HG03342 (cell line): ENCODE measurements around the gene UBE2R2.

Source experiments
- ATAC-seq: cut with Tn5 transposase; IDR thresholded peaks from one replicate; pipeline ENCODE4 v1.9.1; 2021; ENCODE audit warnings: mild to moderate bottlenecking, moderate library complexity; ENCODE audit not compliant: unreplicated experiment

UBE2R2 gene

DNA sequence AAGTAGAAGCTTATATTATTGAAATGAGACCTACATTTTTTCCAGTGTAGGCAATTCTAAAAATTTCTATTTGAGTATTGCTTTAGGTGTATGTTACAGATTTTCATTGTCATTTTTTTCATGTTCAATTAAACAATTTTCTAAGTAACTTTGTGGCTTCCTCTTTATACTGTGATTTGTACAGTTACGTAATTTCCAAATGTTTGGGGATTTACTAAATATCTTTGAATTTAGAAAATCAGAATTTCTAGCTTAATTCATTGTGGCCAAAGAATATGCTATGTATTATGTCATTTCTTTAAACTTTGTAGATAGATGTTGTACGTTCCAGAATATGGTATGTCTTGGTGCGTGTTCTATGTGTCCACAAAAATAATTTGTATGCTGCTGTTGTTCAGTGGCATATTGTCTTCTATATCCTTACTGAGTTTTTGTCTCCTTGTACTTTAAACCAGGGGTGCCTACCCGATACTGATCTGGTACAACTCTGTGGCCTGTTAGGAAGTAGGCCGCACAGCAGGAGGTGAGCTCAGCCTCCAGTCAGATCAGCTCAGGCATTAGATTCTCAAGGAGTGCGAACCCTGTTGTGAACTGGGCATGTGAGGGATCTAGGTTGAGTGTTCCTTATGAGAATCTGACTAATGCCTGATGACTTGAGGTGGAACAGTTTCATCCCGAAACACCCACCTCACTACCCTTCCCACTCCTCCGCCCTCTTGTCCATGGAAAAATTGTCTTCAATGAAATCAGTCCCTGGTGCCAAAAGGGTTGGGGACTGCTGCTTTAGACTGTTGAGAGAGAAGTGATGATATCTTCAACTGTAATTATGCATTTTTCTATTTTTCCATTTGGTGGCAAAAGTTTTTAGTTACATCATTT is 63.5 kb downstream of the UBE2R2 start:
- ATAC-seq, result no peak

DNA sequence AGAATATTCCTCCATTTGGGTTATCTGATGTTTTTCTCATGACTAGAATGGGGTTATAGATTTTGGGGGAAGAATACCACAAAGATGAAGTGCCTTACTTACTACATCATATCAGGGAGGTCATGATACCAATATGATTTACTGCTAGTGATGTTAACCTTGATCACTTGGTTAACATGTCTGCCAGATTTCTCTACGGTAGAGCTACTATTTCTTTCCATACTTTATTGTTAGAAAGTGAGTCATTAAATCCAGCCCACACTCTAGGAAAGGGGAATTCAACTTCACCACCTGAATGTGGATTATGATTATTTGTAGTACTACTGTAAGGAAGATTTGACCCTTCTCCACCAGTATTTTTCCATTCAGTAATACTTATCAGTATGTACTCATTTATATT is 64.7 kb downstream of the UBE2R2 start:
- ATAC-seq, result no peak

DNA sequence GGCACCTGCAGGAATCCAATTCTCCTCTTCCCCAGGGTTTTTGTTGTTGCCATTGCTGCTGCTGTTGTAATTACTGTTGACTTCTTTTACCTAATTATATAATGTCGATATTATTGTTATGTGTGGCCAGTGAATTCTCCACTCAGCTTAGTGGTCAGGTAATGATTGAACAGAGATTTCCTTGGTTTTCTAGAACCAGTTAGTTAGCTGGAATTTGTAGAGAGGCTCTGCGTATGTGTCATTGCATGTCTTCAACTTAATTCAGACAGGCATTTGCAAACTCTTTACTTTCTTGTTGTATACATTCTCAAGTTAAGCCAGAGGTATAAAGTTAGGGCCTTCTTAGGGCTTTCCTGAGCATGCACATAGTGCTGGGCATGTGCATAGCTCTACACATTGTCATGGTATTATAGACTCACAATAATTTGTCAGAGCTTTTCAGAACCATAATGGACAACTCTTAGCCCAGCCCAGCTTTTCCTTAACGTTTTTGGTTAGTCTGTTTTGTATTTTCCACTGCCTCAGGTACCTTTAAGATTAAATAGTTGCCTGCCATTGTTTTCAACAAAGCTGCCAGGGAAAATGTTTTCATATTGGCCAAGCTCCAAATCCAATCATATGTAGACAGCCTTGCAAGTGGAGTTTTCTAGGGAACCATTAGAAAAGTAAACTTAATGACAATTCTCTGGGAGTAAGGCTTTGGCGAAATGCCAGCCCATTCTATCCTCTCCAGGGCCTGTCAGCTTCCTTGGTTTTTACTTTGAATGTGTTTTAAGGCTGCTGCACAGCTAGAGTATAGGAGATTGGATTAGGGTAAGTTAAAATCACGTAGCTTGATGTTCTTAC is 68.1 kb downstream of the UBE2R2 start:
- ATAC-seq, result no peak

DNA sequence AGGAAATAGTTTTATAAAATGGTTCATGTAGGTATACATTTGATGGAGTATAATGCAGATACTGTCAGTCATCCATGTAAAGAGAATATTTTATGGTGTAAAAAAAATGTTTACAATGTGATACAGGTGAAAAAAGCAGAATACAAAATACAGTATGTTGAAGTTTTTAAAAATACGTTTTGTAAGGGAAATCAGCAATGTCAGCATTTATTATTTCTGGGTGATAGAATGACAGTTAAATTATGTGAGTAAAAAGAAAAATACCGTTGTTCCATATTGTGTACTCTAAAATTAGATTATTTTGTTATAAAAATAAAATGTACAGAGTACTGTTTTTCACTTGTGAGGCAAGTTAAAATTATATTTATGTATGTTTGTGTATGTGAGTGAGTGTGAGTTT is 69.0 kb downstream of the UBE2R2 start:
- ATAC-seq, result no peak

DNA sequence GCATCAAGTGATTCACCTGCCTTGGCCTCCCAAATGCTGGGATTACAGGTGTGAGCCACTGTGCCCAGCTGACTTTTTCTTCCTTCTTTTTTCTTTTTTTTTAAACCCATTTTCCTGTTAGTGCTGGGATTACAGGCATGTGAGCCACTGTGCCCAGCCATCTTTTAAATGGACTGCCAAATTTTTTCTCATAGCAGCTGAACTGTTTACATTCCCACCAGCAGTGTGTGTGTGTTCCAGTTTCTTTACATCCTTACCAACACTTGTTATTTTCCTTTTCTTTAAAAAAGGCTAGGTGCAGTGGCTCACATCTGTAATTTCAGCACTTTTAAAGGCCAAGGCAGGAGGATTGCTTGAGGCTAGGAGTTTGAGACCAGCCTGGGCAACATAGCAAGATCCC is 76.9 kb downstream of the UBE2R2 start:
- no peak for ATAC-seq

DNA sequence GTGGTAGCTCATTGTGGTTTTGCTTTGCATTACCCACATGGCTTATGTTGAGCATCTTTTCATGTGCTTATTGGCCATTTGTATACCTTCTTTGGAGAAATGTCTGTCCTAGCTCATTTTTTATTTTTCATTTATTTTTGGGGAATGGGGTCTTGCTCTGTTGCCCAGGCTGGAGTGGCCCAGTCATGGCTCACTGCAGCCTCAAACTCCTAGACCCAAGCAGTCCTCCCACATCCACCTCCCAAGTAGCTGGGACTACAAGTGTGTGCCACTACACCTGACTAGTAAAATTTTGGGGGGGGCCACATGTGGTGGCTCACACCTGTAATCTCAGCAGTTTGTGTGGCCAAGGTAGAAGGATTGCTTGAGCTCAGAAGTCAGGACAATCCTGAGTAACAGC is 77.4 kb downstream of the UBE2R2 start:
- no peak for ATAC-seq

DNA sequence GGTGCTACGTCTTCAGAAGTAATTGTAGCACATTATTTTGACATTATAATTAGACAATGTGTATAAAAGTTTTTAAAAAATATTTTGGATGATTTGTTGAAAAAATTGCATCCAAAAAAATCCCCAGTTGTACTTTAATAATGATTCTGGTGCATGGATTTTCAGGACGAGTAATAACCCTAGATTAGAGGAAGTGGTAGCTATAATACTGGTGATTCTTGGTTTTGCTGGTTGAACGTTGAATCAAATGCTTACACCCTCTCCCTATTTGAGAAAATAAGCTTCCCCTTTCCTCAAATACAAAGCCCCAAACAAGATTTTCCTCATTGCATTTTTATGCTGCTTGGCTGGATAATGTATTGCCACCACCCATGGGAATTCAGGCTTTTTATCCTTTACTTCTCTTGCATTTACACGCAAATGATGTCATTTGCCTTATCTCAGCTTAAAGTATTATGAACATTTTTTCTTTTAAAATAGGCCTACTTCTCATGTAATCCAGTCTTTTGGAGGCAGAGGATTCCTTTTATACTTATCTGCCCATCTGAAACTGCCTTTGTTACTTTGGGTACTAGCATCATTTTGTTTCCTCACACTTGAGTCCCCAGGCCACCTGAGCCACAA is 86.3 kb downstream of the UBE2R2 start:
- no peak for ATAC-seq

DNA sequence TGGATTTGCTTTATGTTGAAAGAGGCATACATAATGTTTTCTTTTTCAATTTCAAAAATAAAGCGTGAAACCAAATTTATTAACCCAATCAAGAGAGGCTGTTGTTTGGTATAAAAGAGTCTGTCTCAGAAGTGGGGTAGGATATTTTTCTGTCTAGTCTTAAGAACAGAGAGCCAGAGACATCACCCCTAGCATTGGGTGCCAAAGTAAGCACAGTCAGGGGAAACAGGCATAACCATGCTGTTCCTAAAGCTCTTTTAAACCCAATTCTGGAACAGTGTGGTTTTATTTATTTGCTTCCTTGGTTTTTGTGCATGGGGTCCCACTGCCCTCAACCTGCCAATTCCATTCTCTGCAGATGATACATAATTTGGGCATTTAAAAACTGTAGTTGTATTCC is 88.2 kb downstream of the UBE2R2 start:
- no peak for ATAC-seq

DNA sequence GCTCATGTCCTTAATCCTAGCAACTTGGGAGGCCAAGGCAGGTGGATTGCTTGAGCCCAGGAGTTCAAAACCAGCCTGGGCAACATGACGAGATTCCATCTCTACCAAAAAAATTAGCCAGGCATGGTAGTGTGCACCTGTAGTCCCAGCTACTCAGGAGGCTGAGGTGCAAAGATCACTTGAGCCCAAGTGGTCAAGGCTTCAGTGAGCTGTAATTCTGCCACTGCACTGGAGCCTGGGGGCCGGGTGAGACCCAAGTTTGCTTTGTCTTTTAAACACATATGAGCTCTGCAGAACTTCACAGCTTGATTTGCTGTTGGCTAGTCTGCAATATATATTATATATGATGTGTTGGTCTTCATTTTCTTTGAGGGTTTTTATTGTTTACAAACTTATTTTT is 89.8 kb downstream of the UBE2R2 start:
- ATAC-seq, result no peak

DNA sequence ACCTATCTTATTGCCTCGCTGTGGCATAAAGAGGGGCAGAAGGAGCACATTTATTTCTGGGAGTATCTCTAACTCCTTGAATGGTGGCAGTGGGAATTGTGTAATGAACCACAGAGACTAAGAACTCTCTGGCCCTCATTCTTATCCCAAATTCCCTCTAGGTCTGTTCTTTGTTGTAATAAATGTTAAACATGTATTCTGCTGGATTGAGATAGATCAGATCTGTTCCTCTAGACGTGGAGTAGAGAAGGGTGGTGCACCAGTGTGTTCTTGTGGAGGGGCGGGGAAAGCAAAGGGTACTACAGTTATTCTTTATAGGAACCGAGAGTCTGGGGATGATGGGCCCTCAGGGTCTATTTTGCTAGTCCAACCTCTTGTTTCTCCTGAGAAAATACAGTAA is 90.4 kb downstream of the UBE2R2 start:
- ATAC-seq, result no peak

DNA sequence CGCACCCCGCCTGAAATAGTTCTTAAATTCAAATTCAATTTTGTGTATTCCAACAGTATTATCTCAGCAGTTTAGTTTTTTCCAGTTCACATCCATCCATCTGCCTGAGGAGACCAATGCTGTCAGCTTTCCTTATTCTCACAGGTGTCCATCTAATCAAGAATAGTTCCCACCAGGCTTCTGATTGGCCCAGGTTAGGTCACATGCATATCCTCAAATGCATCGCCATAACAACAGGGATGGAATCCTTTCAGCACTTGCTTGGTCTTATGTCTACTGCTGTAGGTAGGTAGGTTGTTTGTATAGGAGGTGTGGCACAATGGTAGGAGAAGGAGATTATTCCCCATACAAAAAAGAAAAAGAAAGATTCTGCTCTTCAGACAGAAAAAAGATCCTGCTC is 91.2 kb downstream of the UBE2R2 start:
- no peak for ATAC-seq

DNA sequence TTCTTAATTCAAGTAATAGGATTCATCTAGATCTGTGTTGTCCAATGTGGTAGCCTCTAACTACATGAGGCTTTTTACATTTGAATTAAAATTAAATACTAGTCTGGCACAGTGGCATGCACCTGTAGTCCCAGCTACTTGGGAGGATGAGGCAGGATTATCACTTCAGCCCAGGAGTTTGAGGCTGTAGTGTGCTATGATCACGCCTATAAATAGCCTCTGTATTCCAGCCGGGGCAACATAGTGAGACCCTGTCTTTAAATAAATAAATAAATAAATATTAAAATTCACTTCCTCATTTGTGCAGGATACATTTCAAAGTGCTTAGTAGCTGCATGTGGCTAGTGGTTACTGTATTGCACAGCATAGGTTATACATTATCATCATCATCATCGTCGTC is 91.8 kb downstream of the UBE2R2 start:
- no peak for ATAC-seq

DNA sequence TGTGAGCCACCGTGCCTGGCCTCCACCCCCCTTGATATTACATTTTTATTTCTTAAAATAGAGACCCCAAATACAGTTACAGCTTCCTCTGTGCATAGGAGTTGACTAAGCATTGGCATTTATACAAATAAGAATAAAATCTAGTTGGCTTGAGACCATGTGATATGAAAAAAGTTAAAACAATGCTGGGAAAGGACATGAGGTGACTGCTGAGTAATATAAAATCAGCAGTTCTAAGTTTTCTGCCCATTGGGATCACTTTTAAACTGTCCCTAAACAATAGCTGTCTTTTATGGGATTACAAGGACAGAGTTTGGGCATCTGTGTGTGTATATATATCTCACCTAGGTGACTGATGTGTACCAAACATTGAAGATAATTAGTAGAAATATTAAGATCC is 96.6 kb downstream of the UBE2R2 start:
- no peak for ATAC-seq

DNA sequence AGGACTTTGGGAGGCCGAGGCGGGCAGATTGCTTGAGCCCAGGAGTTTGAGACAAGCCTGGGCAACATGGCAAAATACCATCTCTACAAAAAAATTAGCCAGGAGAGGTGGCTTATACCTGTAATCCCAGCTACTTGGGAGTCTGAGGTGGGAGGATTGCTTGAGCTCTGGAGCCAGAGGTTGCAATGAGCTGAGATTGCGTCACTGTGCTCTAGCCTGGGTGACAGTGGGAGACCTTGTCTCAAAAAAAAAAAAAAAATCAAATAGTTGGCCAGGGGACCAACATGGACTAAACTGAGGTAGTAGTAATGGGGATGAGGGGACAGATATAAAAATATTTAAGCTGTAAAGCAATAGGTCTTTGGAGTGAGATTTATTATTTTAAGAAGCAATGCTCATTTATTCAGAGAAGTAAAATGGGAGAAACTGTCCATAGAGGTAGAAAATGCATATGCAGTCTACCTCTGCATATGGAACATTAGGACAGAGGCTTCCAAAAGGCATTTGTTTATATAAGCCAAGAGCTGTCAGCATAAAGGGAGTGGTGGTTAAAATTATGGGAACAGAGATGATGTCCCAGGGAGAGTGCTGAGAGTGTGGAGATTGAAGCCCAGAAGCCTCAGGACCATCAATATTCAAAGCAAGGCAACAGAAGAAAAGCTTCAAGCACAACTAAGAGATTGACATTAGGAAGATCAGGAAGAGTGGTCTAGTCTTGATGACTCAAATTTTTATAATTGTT is 98.1 kb downstream of the UBE2R2 start:
- ATAC-seq, result no peak

DNA sequence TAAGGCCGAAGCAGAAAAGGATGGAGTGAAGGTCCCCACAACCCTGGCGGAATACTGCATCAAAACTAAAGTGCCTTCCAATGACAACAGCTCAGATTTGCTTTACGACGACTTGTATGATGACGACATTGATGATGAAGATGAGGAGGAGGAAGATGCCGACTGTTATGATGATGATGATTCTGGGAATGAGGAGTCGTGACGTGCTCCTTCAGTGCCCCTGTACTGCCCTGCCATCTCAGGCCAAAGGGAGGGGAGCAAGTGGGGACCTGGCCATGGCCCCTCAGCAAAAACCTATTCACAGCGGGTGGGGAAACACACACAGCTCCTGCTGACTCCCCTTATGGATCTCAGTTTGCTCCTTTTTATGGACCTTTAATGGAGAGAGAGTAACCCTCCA is 100.1 kb downstream of the UBE2R2 start:
- no peak for ATAC-seq

DNA sequence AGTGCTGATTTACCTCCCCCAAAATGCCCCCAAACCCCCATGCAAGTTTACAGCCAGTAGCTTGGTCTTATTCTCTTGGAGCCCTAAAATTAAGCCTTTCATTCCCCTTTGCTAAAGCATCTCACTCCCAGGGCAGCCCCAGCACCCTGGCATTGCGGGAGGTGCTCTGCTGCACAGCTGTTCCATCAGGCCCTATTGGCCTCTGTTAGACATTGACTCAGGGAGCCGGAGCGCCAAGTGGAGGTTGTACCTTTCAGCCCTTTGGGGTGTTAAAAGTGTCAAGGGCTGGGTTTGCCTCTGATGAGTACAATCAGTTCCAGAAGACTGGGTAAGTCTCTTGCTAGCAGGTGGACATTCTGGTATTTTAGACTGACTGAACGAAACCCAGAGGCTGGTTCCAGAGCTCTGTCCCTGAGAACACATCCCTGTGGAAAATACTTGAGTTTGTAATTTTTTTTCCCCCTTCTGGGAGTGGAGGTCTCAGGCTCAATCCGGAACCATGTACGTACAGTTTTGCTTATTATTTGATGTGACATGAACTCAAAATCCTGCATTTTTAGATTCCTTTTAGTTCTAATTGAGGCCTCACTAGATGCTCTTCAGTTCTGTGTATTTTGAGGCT is 102.4 kb downstream of the UBE2R2 start:
- ATAC-seq, result no peak

DNA sequence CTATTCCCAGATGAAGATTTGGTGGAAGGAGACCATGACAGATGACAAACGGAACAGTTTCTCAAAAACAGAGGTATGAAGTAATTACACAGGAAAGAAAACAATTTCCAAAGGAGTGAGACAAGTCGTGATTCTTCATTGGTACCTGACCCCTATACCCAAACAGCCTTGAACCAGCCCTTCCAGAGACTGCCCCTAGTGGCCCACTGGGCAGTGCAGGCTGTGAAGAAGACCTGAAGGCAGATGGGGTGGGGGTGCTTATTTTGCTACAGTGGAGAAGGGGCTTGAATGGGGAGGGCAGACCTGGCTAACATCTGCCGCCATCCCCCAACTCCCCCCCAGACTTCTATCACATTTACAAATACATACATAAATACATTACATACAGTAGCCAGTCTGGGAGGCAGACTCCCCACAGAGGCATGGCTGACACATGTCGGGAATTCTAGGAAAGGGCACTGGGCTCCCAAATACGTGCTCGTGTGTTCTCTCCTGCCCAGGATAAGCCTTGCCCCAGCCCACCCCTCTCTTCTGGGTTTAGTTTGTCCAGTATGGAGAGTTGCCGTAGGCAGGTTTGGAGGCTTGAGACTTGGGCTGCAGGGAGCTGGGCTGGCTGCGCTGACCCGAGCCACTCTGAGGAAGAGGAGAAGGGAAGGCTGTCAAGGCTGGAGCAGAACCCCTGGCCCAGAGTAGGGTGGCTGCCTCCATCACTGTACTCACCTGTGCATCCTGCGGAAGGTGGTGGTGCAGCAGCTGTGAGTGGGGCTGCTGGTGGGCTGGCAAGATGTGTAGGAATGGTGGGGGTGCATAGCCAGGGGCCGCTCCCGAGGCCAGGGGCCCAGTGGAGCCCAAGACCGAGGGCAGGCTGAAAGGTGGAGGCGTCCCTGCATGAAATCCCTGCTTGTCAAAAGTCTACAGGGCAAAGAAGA is 105.3 kb downstream of the UBE2R2 start:
- no peak for ATAC-seq

DNA sequence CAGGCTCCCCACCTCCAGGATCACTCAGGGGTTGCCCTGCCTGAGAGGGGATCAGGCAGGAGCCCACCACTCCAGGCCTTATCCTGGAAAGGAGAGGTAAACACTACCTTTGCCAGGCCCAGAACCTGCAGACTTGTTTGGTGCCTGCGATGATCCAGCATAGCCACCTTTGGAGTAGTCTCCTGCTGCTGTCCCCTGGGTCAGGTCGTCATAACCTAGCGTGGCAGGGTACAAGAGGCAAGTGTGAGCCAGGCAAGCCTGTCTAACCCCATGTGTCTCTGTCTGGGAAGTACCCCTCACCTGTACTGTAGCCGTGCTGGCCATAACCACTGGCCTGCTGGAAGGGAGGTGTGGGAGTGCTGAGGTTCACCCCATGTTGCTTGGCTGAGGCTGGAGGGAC is 106.1 kb downstream of the UBE2R2 start:
- no peak for ATAC-seq

DNA sequence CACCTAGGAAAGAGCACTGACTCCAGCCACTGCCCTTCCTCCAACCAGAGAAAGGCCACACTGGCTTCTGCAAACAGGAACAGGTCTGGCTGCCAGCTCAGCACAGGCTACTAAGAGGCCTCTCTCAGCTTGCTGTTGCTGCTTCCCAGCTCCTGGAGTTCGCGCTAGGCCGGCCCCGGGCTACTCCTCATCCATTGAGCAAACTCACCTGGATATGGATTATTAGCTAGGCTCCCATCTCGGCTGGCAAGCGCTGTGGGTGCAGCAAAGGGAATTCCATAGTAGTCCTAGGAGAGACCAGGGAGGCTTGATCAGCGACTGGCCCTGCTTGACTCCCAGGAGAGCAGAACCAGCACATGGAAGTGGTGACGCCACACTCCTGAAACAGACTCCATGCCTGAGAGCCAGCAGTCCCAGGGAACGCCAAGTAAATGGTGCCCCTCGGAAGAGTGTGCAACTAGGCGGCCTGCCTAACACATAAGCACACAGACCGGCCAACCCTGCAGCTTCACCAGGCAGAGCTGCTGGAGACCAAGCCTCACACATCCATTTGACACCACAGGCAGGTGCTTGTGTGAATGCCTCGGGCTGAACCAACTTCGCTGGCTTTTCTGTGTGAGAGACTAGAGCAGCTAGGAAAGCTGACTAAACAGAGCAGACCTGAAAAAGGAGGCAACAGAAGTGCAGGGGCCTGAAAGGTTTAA is 107.2 kb downstream of the UBE2R2 start:
- ATAC-seq, result no peak
